Naive B cell (primary cell): ENCODE measurements around the gene TDO2. TPM values are rescaled to one million over a fixed set of nuclear protein-coding genes. Genes with fewer than 3 reads are reported as not detected.

Experiments used
- ATAC-seq, 2 donors: fragments of 150-1000 bp; cut with Tn5 transposase; 2 replicates each; pipeline ENCODE4 v1.10.0; 2021; ENCODE audit warnings: low read depth in 2 of 2, mild to moderate bottlenecking in 2 of 2, moderate library complexity in 2 of 2
- DNase-seq: peaks from one replicate; pipeline ENCODE4 v3.0.0; 2022
- H3K27ac Mint-ChIP-seq, 6 donors: one replicate each; pipeline ENCODE4 v1.8.0; 2020 to 2022; ENCODE audit warnings: mild to moderate bottlenecking in 6 of 6, mixed read lengths in 6 of 6, moderate library complexity in 5 of 6, inconsistent platforms in 2 of 6
- H3K27me3 Mint-ChIP-seq, 3 donors: one replicate each; pipeline ENCODE4 v1.8.0; 2021 to 2022; ENCODE audit warnings: mixed read lengths in 3 of 3, mild to moderate bottlenecking in 1 of 3
- H3K36me3 Mint-ChIP-seq, 2 donors: one replicate each; pipeline ENCODE4 v1.8.0; 2020 to 2022; ENCODE audit warnings: mixed read lengths in 2 of 2, inconsistent platforms in 1 of 2, mild to moderate bottlenecking in 1 of 2
- H3K4me1 Mint-ChIP-seq, 3 donors: one replicate each; pipeline ENCODE4 v1.8.0; 2020 to 2022; ENCODE audit warnings: mixed read lengths in 3 of 3, inconsistent platforms in 1 of 3, mild to moderate bottlenecking in 1 of 3, moderate library complexity in 1 of 3
- H3K4me3 Mint-ChIP-seq, 8 donors: one replicate each; pipeline ENCODE4 v1.8.0; 2020 to 2022; ENCODE audit warnings: mild to moderate bottlenecking in 8 of 8, mixed read lengths in 8 of 8, moderate library complexity in 8 of 8, inconsistent platforms in 2 of 8
- H3K9me3 Mint-ChIP-seq, 7 donors: one replicate each; pipeline ENCODE4 v1.8.0; 2020 to 2022; ENCODE audit warnings: mixed read lengths in 7 of 7, mild to moderate bottlenecking in 5 of 7, inconsistent platforms in 2 of 7, moderate library complexity in 1 of 7
- polyA plus RNA-seq, 6 donors: library from polyadenylated mRNA; unstranded; fragments of 300-500 nt; fragmentation: Illumina TruSeq; gene quantifications; one replicate each; pipeline ENCODE4 v1.2.3, GENCODE V29; 2021; ENCODE audit warnings: low read depth in 6 of 6

The TDO2 gene
- polyA plus RNA-seq, 6 donors from 2014 or later: not detected

DNA sequence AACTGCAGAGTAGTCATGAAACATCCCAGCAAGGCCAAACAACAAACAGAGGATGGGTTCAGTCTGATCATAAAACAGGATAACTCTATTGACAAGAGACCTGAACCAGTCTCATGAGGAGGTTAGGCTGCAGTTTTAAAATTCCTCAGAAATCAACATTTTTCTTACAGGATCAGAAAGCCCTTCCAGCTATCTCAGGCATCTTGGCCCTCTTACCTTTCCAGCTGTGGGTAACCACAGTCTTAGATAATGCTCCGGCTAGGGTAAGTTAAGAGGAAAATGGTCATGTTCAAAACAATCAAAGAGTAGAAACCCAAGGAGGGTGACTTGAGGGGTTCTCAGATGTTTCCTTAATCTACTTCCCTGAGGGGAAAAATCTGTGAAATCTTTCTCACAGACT lies 45.0 kb downstream of the TDO2 start:
- Mint-ChIP-seq H3K36me3 (no peaks in the 10 kb centered on the region), H3K9me3 (no peaks in the 10 kb centered on the region), H3K27ac (peak overlapping the region in 1 of 6 donors; percentile 42), H3K4me3 (no peak overlapping the region), H3K4me1 (peaks cover 8 to 15% (median 13%) of the 10 kb centered on the region in 3 donors), H3K27me3 (no peaks in the 10 kb centered on the region)
- no peak for DNase-seq
- ATAC-seq: no peak

DNA sequence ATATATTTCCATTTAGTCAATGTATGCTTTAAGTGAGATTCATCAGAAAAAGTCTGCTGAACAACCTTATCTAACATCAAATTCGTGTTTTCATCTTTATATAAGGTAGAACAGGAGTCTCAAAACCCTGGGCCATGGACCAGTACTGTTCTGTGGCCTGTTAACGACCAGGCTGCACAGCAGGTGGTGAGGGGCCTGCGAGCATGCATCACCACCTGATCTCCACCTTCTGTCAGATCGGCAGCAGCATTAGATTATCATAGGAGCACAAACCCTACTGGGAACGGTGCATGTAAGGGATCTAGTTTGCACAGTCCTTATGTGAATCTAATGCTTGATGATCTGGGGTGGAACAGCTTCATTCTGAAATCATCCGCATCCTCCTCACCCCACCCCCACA lies 47.0 kb downstream of the TDO2 start:
- Mint-ChIP-seq H3K27ac (no peak overlapping the region), H3K4me3 (no peak overlapping the region), H3K36me3 (no peaks in the 10 kb centered on the region), H3K27me3 (no peaks in the 10 kb centered on the region), H3K9me3 (no peaks in the 10 kb centered on the region), H3K4me1 (peaks cover 15 to 23% (median 17%) of the 10 kb centered on the region in 3 donors)
- ATAC-seq (no peak), DNase-seq (no peak)

GRCh38 chr4:155952501-155952901 lies 49.0 kb downstream of the TDO2 start:
- H3K27ac Mint-ChIP-seq: peak overlapping the region in 3 of 6 donors; percentile 10 to 95 (median 30)
- H3K9me3 Mint-ChIP-seq: no peaks in the 10 kb centered on the region

DNA sequence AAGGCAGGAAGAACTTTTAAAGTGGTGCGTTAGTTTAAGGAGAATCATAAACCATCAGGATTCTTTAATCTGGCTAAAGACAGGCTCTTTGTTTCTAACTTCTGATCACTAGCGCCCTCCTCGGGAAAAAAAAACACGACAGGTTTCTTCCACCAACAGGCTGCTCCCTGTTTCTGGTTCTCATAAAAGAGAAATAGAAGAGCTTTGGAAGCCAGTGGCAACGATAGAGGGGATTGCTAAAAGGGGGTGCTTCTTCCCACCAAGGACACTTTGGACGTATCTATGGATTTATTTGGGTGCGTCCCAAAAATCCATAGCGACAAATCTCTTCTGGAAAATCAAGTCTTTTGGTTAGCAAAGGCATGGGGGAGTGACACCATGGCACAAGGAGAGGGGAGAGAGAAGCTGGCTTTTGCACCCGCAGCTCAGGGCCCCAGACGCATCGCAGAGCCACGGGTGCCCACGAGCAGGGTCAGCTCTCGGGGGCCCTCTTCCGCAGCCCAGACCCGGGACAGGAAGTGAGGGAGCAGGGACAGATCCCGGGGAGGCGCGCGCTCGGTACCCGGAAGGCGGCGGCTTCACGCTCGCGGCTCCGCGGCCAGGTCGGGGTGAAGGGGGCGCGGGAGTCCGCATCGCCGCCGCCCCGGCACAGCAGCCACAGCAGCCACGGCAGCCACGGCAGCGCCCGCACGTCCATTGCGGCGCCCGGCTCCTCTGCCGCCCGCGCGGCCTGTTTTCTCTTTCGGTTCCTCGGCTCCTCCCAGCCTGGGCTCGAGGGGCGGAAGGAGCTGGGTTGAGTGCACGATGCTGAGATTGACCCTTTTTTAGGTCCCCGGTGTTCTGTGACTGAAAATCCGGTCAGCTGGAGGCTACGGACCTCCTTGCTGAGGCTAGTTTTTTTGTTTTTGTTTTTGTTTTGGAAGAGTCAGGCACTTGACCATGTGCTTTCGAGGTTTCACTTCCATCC lies 49.9 kb downstream of the TDO2 start, which contains the start of gene CTSO:
Gene CTSO (minus strand): TSS at position 716 of the 967 bp plus-strand sequence. CDS start 19 bp downstream, at position 697.
- peak within 1 kb of the TSS; percentile 95 to 100 (median 98) for H3K27ac Mint-ChIP-seq
- H3K27me3 Mint-ChIP-seq: peaks cover 4 to 9% (median 8%) of the 10 kb centered on the region in 3 donors
- ATAC-seq (peak; percentile 89 to 90), DNase-seq (peak; percentile 73)
- peaks cover 12 to 23% (median 17%) of the 10 kb centered on the region in 3 donors for H3K4me1 Mint-ChIP-seq
- no peaks in the 10 kb centered on the region for H3K36me3 Mint-ChIP-seq
- H3K4me3 Mint-ChIP-seq: peak within 1 kb of the TSS; percentile 96 to 99 (median 98)
- H3K9me3 Mint-ChIP-seq: no peaks in the 10 kb centered on the region

More at GRCh38 chr4:155952501-155952901, 49.0 kb downstream of the TDO2 start:
- peaks cover 12 to 23% (median 17%) of the 10 kb centered on the region in 3 donors for H3K4me1 Mint-ChIP-seq
- H3K36me3 Mint-ChIP-seq: no peaks in the 10 kb centered on the region
- ATAC-seq (no peak), DNase-seq (no peak)
- H3K4me3 Mint-ChIP-seq: peak overlapping the region in 6 of 8 donors; percentile 3 to 97 (median 63)
- H3K27me3 Mint-ChIP-seq: peaks cover 0 to 3% (median 2%) of the 10 kb centered on the region in 3 donors

- ATAC-seq: peak in 1 of 2 donors; percentile 2
- Mint-ChIP-seq H3K27ac (peak overlapping the region; percentile 93 to 99 (median 96)), H3K4me3 (peak overlapping the region; percentile 96 to 99 (median 98)), H3K9me3 (no peaks in the 10 kb centered on the region), H3K4me1 (peaks cover 12 to 23% (median 17%) of the 10 kb centered on the region in 3 donors), H3K36me3 (no peaks in the 10 kb centered on the region), H3K27me3 (peaks cover 11 to 17% (median 15%) of the 10 kb centered on the region in 3 donors)
- no peak for DNase-seq
Measured at GRCh38 chr4:155954118-155954685, 50.7 kb downstream of the TDO2 start.

GRCh38 chr4:155954939-155955338 lies 51.4 kb downstream of the TDO2 start:
- Mint-ChIP-seq H3K27me3 (peaks cover 15 to 22% (median 16%) of the 10 kb centered on the region in 3 donors), H3K36me3 (no peaks in the 10 kb centered on the region), H3K4me3 (peak overlapping the region in 4 of 8 donors; percentile 96 to 99 (median 98)), H3K27ac (peak overlapping the region in 2 of 6 donors; percentile 11 to 99), H3K4me1 (peaks cover 12 to 18% (median 17%) of the 10 kb centered on the region in 3 donors), H3K9me3 (no peaks in the 10 kb centered on the region)
- DNase-seq (no peak), ATAC-seq (no peak)

- ATAC-seq (no peak), DNase-seq (no peak)
- H3K27me3 Mint-ChIP-seq: peaks cover 21 to 27% (median 23%) of the 10 kb centered on the region in 3 donors
Measured at GRCh38 chr4:155956461-155956860, 53.0 kb downstream of the TDO2 start.

GRCh38 chr4:155959417-155959816 lies 55.9 kb downstream of the TDO2 start:
- Mint-ChIP-seq H3K27me3 (peaks cover 21 to 27% (median 26%) of the 10 kb centered on the region in 3 donors), H3K27ac (no peak overlapping the region), H3K4me3 (no peak overlapping the region), H3K36me3 (no peaks in the 10 kb centered on the region), H3K4me1 (peaks cover 0 to 2% (median under 1%) of the 10 kb centered on the region in 3 donors), H3K9me3 (no peaks in the 10 kb centered on the region)
- DNase-seq: no peak
- ATAC-seq: no peak

More at GRCh38 chr4:155956461-155956860, 53.0 kb downstream of the TDO2 start:
- no peaks in the 10 kb centered on the region for H3K36me3 Mint-ChIP-seq
- no peak overlapping the region for H3K27ac Mint-ChIP-seq
- peak overlapping the region in 1 of 8 donors; percentile 65 for H3K4me3 Mint-ChIP-seq
- H3K4me1 Mint-ChIP-seq: peaks cover 12 to 18% (median 16%) of the 10 kb centered on the region in 3 donors
- no peaks in the 10 kb centered on the region for H3K9me3 Mint-ChIP-seq

DNA sequence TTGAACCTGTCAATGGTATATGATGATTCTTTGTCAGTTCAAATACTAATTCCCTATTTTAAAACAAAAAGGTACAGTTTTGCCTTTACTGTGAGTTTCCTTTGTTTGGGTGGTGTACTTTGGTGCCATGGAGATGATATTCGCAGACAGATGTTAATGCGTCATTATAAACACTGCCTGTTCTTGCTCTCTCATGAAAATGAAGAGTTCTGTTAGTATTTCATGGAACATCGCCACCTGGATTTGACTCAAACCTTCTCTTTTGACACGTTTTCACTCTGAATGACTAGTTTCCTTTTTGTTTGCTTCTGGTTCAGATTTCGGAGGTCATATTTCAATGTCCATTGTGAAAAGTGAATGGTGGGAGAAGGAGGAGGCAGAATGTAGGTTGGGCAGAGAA lies 57.0 kb downstream of the TDO2 start:
- ATAC-seq: no peak
- no peak overlapping the region for H3K27ac Mint-ChIP-seq
- H3K4me1 Mint-ChIP-seq: no peaks in the 10 kb centered on the region
- H3K27me3 Mint-ChIP-seq: peaks cover 21 to 30% (median 27%) of the 10 kb centered on the region in 3 donors
- no peaks in the 10 kb centered on the region for H3K9me3 Mint-ChIP-seq
- H3K4me3 Mint-ChIP-seq: no peak overlapping the region
- no peak for DNase-seq
- H3K36me3 Mint-ChIP-seq: no peaks in the 10 kb centered on the region

GRCh38 chr4:155961575-155961974 lies 58.1 kb downstream of the TDO2 start:
- H3K4me1 Mint-ChIP-seq: no peaks in the 10 kb centered on the region
- peaks cover 21 to 30% (median 27%) of the 10 kb centered on the region in 3 donors for H3K27me3 Mint-ChIP-seq
- H3K9me3 Mint-ChIP-seq: no peaks in the 10 kb centered on the region
- H3K27ac Mint-ChIP-seq: no peak overlapping the region
- H3K4me3 Mint-ChIP-seq: no peak overlapping the region
- DNase-seq (no peak), ATAC-seq (no peak)
- H3K36me3 Mint-ChIP-seq: no peaks in the 10 kb centered on the region

GRCh38 chr4:155962767-155963166 lies 59.3 kb downstream of the TDO2 start:
- Mint-ChIP-seq H3K9me3 (peaks cover 0 to 3% (median under 1%) of the 10 kb centered on the region in 7 donors), H3K4me1 (no peaks in the 10 kb centered on the region)

DNA sequence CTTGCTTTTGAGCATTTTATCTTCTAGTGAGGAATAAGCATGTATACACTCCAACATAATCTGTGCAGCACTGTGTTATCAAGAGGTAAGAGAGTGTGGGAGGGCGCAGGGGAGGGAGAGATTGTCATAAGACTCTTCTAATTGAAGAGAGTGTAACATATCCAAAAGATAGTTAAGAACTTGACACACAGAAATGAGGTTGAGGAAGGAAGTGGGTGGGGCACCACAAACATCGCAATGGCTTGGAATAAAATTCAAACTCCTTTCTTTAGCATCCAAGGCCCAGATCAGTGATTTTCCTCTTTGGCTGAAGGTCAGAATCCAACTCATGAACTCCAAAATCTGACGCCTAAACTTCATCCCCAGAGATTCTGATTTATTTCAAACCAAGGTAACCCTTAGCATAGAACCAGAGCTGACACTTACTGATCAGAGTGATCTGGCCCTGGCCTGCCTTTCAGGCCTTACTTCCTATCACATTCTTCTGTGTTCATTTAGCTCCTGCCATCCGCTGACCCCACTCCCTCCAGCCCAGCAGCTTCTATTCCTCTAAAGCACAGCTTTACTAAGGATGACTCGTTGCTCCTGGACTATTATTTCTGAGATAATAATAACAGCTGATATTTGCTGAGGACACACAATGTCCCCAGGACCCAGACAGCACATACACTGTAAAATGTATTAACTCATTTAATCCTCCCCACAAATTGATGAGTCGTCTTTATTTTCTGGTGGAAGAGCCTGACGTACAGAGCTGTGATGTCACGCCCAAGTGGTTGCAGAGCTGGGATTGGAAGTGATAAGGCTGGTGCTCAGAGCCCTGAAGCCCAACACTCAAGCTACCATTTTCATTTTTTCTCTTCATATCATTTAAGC lies 60.8 kb downstream of the TDO2 start:
- no peak overlapping the region for H3K4me3 Mint-ChIP-seq
- no peaks in the 10 kb centered on the region for H3K36me3 Mint-ChIP-seq
- ATAC-seq (no peak), DNase-seq (no peak)
- peaks cover 9 to 27% (median 22%) of the 10 kb centered on the region in 3 donors for H3K27me3 Mint-ChIP-seq
- peaks cover 0 to 12% (median 7%) of the 10 kb centered on the region in 7 donors for H3K9me3 Mint-ChIP-seq
- no peaks in the 10 kb centered on the region for H3K4me1 Mint-ChIP-seq
- peak overlapping the region in 1 of 6 donors; percentile 34 for H3K27ac Mint-ChIP-seq

More at GRCh38 chr4:155962767-155963166, 59.3 kb downstream of the TDO2 start:
- Mint-ChIP-seq H3K27ac (no peak overlapping the region), H3K27me3 (peaks cover 21 to 28% (median 28%) of the 10 kb centered on the region in 3 donors), H3K36me3 (no peaks in the 10 kb centered on the region), H3K4me3 (no peak overlapping the region)
- ATAC-seq (no peak), DNase-seq (no peak)
